ENCODE measurements around the gene CCR5. TPM values are rescaled to one million over a fixed set of nuclear protein-coding genes. Genes with fewer than 3 reads are reported as not detected.

Gene CCR5
- total RNA-seq, 3 donors from 2014 or later (not counting 1 experiment from before 2014, with no cell fraction given): 0.59 to 7.6 (median 1.0) TPM

DNA sequence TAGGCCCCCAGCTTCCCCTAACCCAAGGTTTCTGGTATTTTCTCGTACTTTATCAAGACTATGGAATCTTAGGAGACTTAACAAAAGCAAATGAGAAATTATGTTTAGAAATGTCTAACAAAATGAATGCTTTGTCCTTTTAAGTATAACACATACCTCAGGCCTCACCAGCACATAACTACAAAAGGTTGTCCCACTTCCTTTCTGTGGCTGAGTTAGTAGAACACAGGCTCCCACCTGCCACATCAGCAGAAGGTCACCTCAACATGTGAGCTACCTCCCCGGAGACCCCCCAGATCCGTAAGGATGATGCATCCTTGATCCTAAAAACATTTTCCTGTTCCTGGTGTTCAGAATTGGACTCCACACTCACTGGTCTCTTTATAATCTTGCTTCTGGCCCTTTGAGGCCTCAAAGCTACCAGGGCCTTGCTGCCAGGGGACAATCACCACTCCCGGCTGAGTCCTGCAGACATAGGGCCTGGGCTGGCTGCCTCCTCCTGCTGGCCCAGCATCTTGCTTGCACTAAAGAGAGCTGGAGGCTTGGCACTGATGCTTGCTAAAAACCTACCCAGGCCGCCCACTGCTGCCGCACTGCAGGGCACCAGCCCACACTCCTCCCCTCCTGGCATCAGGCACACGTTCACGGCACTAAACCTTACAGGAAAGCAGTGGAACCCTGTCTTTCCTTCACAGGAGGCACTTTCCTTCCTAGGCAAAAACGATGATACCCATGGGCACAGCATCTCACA lies 39.2 kb downstream of the CCR5 start:
- 74% methylated on average over 8 of the region's 9 CpGs for WGBS (ENCODE audit: insufficient coverage)
- DNase-seq (no peak), ATAC-seq (no peak)
- Histone ChIP-seq H3K36me3 (ENCODE audit: control insufficient read depth, insufficient read depth, low read length) (no peaks in the 10 kb centered on the region), H3K4me1 (ENCODE audit: control insufficient read depth, insufficient read depth, low read length) (peaks cover 34% of the 10 kb centered on the region), H3K27ac (ENCODE audit: low read length) (no peak overlapping the region), H3K27me3 (ENCODE audit: control insufficient read depth, insufficient read depth, low read length) (no peaks in the 10 kb centered on the region), H3K4me3 (ENCODE audit: low read length) (no peak overlapping the region), H3K9me3 (ENCODE audit: control insufficient read depth, insufficient read depth, low read length) (no peaks in the 10 kb centered on the region)
- no peaks in the 10 kb centered on the region for H3K9me3 Mint-ChIP-seq
- H3K36me3 Mint-ChIP-seq: no peaks in the 10 kb centered on the region
- H3K4me1 Mint-ChIP-seq: peaks cover 9 to 30% of the 10 kb centered on the region in 2 donors
- intact Hi-C loops (cut with micrococcal nuclease): no loop called here
- TF ChIP-seq, protein P1, sequence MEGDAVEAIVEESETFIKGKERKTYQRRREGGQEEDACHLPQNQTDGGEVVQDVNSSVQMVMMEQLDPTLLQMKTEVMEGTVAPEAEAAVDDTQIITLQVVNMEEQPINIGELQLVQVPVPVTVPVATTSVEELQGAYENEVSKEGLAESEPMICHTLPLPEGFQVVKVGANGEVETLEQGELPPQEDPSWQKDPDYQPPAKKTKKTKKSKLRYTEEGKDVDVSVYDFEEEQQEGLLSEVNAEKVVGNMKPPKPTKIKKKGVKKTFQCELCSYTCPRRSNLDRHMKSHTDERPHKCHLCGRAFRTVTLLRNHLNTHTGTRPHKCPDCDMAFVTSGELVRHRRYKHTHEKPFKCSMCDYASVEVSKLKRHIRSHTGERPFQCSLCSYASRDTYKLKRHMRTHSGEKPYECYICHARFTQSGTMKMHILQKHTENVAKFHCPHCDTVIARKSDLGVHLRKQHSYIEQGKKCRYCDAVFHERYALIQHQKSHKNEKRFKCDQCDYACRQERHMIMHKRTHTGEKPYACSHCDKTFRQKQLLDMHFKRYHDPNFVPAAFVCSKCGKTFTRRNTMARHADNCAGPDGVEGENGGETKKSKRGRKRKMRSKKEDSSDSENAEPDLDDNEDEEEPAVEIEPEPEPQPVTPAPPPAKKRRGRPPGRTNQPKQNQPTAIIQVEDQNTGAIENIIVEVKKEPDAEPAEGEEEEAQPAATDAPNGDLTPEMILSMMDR (IDR thresholded peaks at IDR 0.05): no peak
- H3K27me3 Mint-ChIP-seq (ENCODE audit: low read depth in 2 of 2): no peaks in the 10 kb centered on the region
- no peak overlapping the region for H3K27ac Mint-ChIP-seq
- no peak overlapping the region for H3K4me3 Mint-ChIP-seq

DNA sequence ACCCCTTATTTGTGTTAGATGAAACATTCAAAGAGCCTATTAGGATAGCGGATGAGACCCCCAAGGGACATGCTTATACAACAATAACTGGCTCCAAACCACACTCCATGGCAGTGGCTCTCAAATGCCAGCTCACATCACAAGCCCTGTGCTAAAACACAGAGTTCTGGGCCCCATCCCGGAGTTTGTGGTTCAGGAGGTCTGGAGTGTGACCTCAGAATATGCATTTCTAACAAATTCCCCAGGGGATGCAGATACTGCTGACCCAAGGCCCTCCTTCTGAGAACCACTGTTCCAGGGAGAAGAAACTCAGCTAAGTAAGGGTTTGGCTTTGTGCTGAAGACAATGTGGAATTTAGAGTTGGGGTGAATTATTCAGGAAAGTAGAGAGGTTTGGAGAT lies 39.9 kb downstream of the CCR5 start:
- no peak for ATAC-seq
- no peaks in the 10 kb centered on the region for H3K36me3 Mint-ChIP-seq

DNA sequence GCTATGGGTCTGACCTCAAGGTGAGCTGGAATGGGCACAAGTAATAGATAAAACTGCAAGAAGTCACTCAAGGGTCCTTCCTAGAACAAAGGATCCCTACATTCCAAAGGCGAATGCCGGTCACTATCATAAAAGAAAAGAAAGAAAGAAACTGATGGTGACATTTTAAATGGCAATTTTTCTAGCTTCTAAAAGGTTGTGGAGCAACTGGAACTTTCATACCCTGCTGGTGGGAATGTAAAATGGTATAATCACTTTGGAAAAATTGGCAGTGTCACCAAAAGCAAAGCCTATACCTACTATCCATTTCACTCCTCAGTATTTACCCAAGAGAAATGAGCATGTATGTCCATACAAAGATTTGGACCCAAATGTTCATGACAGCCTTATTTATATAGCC lies 40.5 kb downstream of the CCR5 start:
- H3K4me3 ChIP-seq (ENCODE audit: low read length): no peak overlapping the region
- H3K27ac Mint-ChIP-seq: no peak overlapping the region
- no peak overlapping the region for H3K27ac ChIP-seq (ENCODE audit: low read length)
- H3K4me1 ChIP-seq (ENCODE audit: control insufficient read depth, insufficient read depth, low read length): peaks cover 34% of the 10 kb centered on the region
- ATAC-seq (no peak), DNase-seq (no peak)
- no peaks in the 10 kb centered on the region for H3K36me3 Mint-ChIP-seq
- intact Hi-C loops (cut with micrococcal nuclease): no loop called here
- H3K9me3 Mint-ChIP-seq: no peaks in the 10 kb centered on the region
- TF ChIP-seq, protein P1 (IDR thresholded peaks at IDR 0.05): no peak
- no peaks in the 10 kb centered on the region for H3K27me3 ChIP-seq (ENCODE audit: control insufficient read depth, insufficient read depth, low read length)
- no peaks in the 10 kb centered on the region for H3K36me3 ChIP-seq (ENCODE audit: control insufficient read depth, insufficient read depth, low read length)
- no peak overlapping the region for H3K4me3 Mint-ChIP-seq
- WGBS (ENCODE audit: insufficient coverage): 100% methylated on average over 2 of the region's 2 CpGs
- H3K27me3 Mint-ChIP-seq (ENCODE audit: low read depth in 2 of 2): peaks cover 0 to 3% of the 10 kb centered on the region in 2 donors
- H3K4me1 Mint-ChIP-seq: peaks cover 9 to 29% of the 10 kb centered on the region in 2 donors
- H3K9me3 ChIP-seq (ENCODE audit: control insufficient read depth, insufficient read depth, low read length): no peaks in the 10 kb centered on the region

More for the DNA sequence above, 39.9 kb downstream of the CCR5 start:
- WGBS (ENCODE audit: insufficient coverage): 90% methylated on average over 2 of the region's 2 CpGs
- Mint-ChIP-seq H3K9me3 (no peaks in the 10 kb centered on the region), H3K4me1 (peaks cover 9 to 30% of the 10 kb centered on the region in 2 donors), H3K4me3 (no peak overlapping the region), H3K27me3 (ENCODE audit: low read depth in 2 of 2) (peaks cover 0 to under 1% of the 10 kb centered on the region in 2 donors), H3K27ac (no peak overlapping the region)
- DNase-seq: no peak
- Histone ChIP-seq H3K27ac (ENCODE audit: low read length) (no peak overlapping the region), H3K27me3 (ENCODE audit: control insufficient read depth, insufficient read depth, low read length) (no peaks in the 10 kb centered on the region), H3K4me3 (ENCODE audit: low read length) (no peak overlapping the region), H3K36me3 (ENCODE audit: control insufficient read depth, insufficient read depth, low read length) (no peaks in the 10 kb centered on the region), H3K9me3 (ENCODE audit: control insufficient read depth, insufficient read depth, low read length) (no peaks in the 10 kb centered on the region), H3K4me1 (ENCODE audit: control insufficient read depth, insufficient read depth, low read length) (peaks cover 34% of the 10 kb centered on the region)
- TF ChIP-seq, protein P1 (IDR thresholded peaks at IDR 0.05): no peak
- intact Hi-C loops (cut with micrococcal nuclease): no loop called here
